A172 (cell line): Measurements from ENCODE around the gene PRRT3. TPM values are rescaled to one million over a fixed set of nuclear protein-coding genes. Genes with fewer than 3 reads are reported as not detected.
A peak's percentile ranks its signal among the peaks of the same experiment; 100 is the strongest.
"Not testable (repeated sequence)": the region's sequence is repeated elsewhere in the genome, so short reads cannot be mapped to it uniquely, and the experiment has no call there.

Source experiments
- DNase-seq: peaks from one replicate; pipeline ENCODE4 v3.0.0-alpha.2; 2015; ENCODE audit warnings: low spot score
- total RNA-seq: library from RNA; depleted of rRNA; stranded (reverse); fragments of >200 nt; shearing (Covaris generic); gene quantifications from 2 replicates; pipeline ENCODE4 v1.2.3, GENCODE V29; 2014; rRNA removed

PRRT3 gene
- total RNA-seq, 1 experiment from 2014 or later: 4.2 TPM

DNA sequence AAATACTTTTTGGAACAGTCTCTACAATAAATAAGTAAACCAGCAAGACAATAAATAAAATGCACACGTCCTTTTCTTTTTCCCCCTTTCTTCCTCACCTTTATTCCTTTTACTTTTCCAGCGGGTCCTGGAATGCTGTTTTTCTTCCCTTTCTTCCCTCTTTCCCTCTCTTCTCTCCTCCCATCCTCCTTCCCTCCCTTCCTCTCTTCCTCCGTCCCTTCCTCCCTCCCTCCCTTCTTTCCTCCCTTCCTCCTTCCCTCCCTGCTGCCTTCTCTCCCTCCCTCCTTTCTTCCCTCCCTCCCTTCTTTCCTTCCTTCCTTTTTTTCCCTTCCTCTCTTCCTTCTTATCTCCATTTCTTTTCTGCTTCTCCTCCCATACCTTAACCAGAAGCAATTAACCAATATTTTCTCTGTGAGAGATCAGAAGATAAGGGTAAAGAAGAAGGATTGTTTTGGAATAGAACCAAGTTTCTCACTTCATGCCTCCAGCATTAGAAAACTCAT is 52.9 kb downstream of the PRRT3 start:
- DNase-seq: no peak

GRCh38 chr3:9898467-9899241 is 53.6 kb downstream of the PRRT3 start:
- no peak for DNase-seq

- DNase-seq: peak; percentile 74
Observed at GRCh38 chr3:9897408-9898372, 54.5 kb downstream of the PRRT3 start.

DNA sequence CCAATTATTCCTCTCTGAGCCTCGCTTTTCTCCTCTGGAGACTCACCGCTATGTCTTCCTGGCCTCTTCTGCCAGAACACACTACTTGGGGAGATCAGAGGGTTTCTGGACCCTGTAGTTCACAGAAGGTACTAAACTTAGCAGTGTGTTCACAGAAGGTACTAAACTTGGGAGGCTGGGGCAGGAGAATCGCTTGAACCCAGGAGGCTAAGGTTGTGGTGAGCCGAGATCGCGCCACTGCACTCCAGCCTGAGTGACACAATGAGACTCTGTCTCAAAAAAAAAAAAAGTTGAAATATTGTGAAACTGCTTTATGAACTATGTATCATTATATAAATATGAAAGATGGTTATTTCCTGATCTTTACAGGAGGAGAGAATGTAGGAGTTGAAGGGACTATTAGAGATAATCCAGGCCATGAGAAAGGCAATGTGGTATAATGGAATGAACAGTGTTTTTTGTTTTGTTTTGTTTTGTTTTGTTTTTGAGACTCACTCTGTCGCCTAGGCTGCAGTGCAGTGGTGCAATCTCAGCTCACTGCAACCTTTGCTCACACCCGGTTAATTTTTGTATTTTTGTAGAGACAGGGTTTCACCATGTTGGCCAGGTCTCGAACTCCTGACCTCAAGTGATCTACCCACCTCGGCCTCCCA is 55.3 kb downstream of the PRRT3 start:
- not testable (repeated sequence) for DNase-seq

- not testable (repeated sequence) for DNase-seq
Observed at GRCh38 chr3:9895715-9896114, 56.5 kb downstream of the PRRT3 start.

Other genes with a start within 250 kb of the PRRT3 start
- gene CPNE9, start 248.6 kb downstream of the PRRT3 start, total RNA-seq: not detected in 2 replicates
- gene BRPF1, start 220.7 kb downstream of the PRRT3 start, total RNA-seq: 13.8 and 18.4 TPM in 2 replicates
- 27.5 and 37.9 TPM in 2 replicates for gene OGG1, start 202.5 kb downstream of the PRRT3 start, total RNA-seq
- 78.3 and 82.6 TPM in 2 replicates for gene CAMK1, start 182.5 kb downstream of the PRRT3 start, total RNA-seq
- 150 and 167 TPM in 2 replicates for gene TADA3, start 159.9 kb downstream of the PRRT3 start, total RNA-seq
- gene ARPC4, start 159.3 kb downstream of the PRRT3 start, total RNA-seq: 196 and 274 TPM in 2 replicates
- gene TTLL3, start 142.1 kb downstream of the PRRT3 start, total RNA-seq: 10.2 and 15.6 TPM in 2 replicates
- 50.4 and 56.3 TPM in 2 replicates for gene RPUSD3, start 108.4 kb downstream of the PRRT3 start, total RNA-seq
- gene CIDEC, start 72.2 kb downstream of the PRRT3 start, total RNA-seq: not detected in 2 replicates
- 40.5 and 56.0 TPM in 2 replicates for gene JAGN1, start 61.8 kb downstream of the PRRT3 start, total RNA-seq
- gene IL17RE, start 49.6 kb downstream of the PRRT3 start, total RNA-seq: 0.81 and 1.3 TPM in 2 replicates
- gene IL17RC, start 35.3 kb downstream of the PRRT3 start, total RNA-seq: 50.6 and 58.7 TPM in 2 replicates
- 14.5 and 16.1 TPM in 2 replicates for gene CRELD1, start 18.6 kb downstream of the PRRT3 start, total RNA-seq
- 108 and 130 TPM in 2 replicates for gene EMC3, start 34.4 kb upstream of the PRRT3 start, total RNA-seq
- 36.1 and 41.3 TPM in 2 replicates for gene FANCD2, start 74.0 kb upstream of the PRRT3 start, total RNA-seq
- not detected in 2 replicates for gene FANCD2OS, start 155.8 kb upstream of the PRRT3 start, total RNA-seq
- 133 and 146 TPM in 2 replicates for gene BRK1, start 163.3 kb upstream of the PRRT3 start, total RNA-seq
- gene VHL, start 189.4 kb upstream of the PRRT3 start, total RNA-seq: 35.1 and 42.6 TPM in 2 replicates
- gene IRAK2, start 212.5 kb upstream of the PRRT3 start, total RNA-seq: 5.6 and 6.4 TPM in 2 replicates